Stomach (tissue), 4 donors: ENCODE measurements around the gene MYH11.

Experiments used
- EP300 ChIP-seq: sonication (generic); formaldehyde crosslinking; IDR thresholded peaks from one replicate; pipeline ENCODE4 v1.6.1; 2017; ENCODE audit warnings: antibody characterized with exemption
- POLR2A ChIP-seq, 4 donors: fragments of 450-650 bp; IDR thresholded peaks; one replicate each; pipeline ENCODE4 v1.6.1; 2016; ENCODE audit warnings: antibody characterized with exemption in 4 of 4, control low read depth in 2 of 4, mild to moderate bottlenecking in 1 of 4, moderate library complexity in 1 of 4
- POLR2AphosphoS5 ChIP-seq, 3 donors: sonication (generic); formaldehyde crosslinking; IDR thresholded peaks; one replicate each; pipeline ENCODE4 v1.6.1; 2016; ENCODE audit warnings: antibody characterized with exemption in 3 of 3
- TF ChIP-seq, protein P1 (sequence below), 7 experiments: fragments of 450-650 bp in 4 of 7; fragments of 200-600 bp in 3 of 7; sonication (generic) in 3 of 7; IDR thresholded peaks; one replicate each; pipeline ENCODE4 v1.5.1; 2016 to 2019; ENCODE audit warnings: antibody characterized with exemption in 7 of 7, control low read depth in 2 of 7, mild to moderate bottlenecking in 1 of 7

DNA sequence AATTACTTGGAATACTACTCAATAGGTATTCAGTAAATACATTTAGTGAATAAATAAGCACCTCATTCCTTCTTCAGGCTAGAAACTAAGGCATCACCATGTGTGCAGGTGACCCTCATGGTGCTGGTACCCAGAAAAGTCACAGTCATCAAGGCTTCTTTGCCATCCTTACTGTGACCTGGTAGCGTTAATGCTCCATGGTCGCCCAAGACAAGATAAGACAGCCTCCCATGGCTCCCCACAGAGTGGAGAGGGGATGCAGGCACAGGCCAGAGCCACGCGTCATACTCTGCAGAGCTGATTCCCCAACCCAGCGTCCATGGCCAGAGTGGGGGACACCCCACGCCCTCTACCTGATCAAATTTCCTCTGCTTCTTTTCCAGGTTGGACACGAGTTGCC is 133.0 kb downstream of the MYH11 start:
- TF ChIP-seq, protein P1, sequence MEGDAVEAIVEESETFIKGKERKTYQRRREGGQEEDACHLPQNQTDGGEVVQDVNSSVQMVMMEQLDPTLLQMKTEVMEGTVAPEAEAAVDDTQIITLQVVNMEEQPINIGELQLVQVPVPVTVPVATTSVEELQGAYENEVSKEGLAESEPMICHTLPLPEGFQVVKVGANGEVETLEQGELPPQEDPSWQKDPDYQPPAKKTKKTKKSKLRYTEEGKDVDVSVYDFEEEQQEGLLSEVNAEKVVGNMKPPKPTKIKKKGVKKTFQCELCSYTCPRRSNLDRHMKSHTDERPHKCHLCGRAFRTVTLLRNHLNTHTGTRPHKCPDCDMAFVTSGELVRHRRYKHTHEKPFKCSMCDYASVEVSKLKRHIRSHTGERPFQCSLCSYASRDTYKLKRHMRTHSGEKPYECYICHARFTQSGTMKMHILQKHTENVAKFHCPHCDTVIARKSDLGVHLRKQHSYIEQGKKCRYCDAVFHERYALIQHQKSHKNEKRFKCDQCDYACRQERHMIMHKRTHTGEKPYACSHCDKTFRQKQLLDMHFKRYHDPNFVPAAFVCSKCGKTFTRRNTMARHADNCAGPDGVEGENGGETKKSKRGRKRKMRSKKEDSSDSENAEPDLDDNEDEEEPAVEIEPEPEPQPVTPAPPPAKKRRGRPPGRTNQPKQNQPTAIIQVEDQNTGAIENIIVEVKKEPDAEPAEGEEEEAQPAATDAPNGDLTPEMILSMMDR (IDR thresholded peaks at IDR 0.05): no peak
- TF ChIP-seq POLR2AphosphoS5 (IDR thresholded peaks at IDR 0.05): no peak
- no peak for TF ChIP-seq POLR2A (IDR thresholded peaks at IDR 0.05)
- no peak for TF ChIP-seq EP300
